Stimulated activated CD8-positive, alpha-beta memory T cell treated with anti-CD3 and anti-CD28 coated beads, Interleukin-15, amount 100 ng/mL, for 4 hours (primary cell): ENCODE measurements around the gene DISP2.

Experiments
- DNase-seq, 2 donors: peaks; one replicate each; pipeline ENCODE4 v3.0.0-alpha.2; 2020; ENCODE audit warnings: low read depth in 2 of 2

DISP2 gene

GRCh38 chr15:40357723-40358470 lies at the start of gene DISP2:
Gene DISP2, plus strand, starts transcription at chr15:40358219. Its CDS starts 103 bp downstream, at chr15:40358322.
- DNase-seq: peak; percentile 61 to 68

- no peak for DNase-seq
Measured at GRCh38 chr15:40309344-40309862, 48.6 kb upstream of the DISP2 start.

- DNase-seq: no peak
Measured at GRCh38 chr15:40310001-40310959, 47.7 kb upstream of the DISP2 start.

GRCh38 chr15:40310993-40311392 lies 47.0 kb upstream of the DISP2 start:
- no peak for DNase-seq

- DNase-seq: no peak
Measured at GRCh38 chr15:40312370-40313158, 45.5 kb upstream of the DISP2 start.

- DNase-seq: no peak
Measured at GRCh38 chr15:40313531-40314398, 44.3 kb upstream of the DISP2 start.

- DNase-seq: no peak
Measured at GRCh38 chr15:40314723-40315276, 43.2 kb upstream of the DISP2 start.

- DNase-seq: no peak
Measured at GRCh38 chr15:40316931-40317330, 41.1 kb upstream of the DISP2 start.

- no peak for DNase-seq
Measured at GRCh38 chr15:40317580-40317979, 40.4 kb upstream of the DISP2 start.

- no peak for DNase-seq
Measured at GRCh38 chr15:40320409-40320808, 37.6 kb upstream of the DISP2 start.

GRCh38 chr15:40320931-40321371 lies 37.1 kb upstream of the DISP2 start:
- peak in 1 of 2 donors; percentile 49 for DNase-seq

- no peak for DNase-seq
Measured at GRCh38 chr15:40322531-40323238, 35.3 kb upstream of the DISP2 start.

GRCh38 chr15:40323239-40323952 lies 34.6 kb upstream of the DISP2 start, which contains the start of gene INAFM2:
Gene INAFM2, plus strand, starts transcription at chr15:40323692. Its CDS starts 364 bp downstream, at chr15:40324056.
- DNase-seq: peak; percentile 85 to 90

GRCh38 chr15:40323953-40324937 lies 33.8 kb upstream of the DISP2 start:
- no peak for DNase-seq

- no peak for DNase-seq
Measured at GRCh38 chr15:40325188-40325587, 32.8 kb upstream of the DISP2 start.

GRCh38 chr15:40325700-40326099 lies 32.3 kb upstream of the DISP2 start:
- no peak for DNase-seq

GRCh38 chr15:40327457-40327856 lies 30.6 kb upstream of the DISP2 start:
- DNase-seq: no peak

- DNase-seq: no peak
Measured at GRCh38 chr15:40328176-40328575, 29.8 kb upstream of the DISP2 start.
